Fibroblast of lung (primary cell): ENCODE data around the gene ASTN2. TPM values are rescaled to one million over a fixed set of nuclear protein-coding genes. Genes with fewer than 3 reads are reported as not detected.
A peak's percentile ranks its signal among the peaks of the same experiment; 100 is the strongest.

Experiments
- DNase-seq, 2 donors: peaks; one replicate each; pipeline versions ENCODE4 v3.0.0 to v3.0.0-alpha.2; 2010; ENCODE audit warnings: low read depth in 2 of 2
- H2AFZ ChIP-seq: 2 replicates; pipeline ENCODE4 v1.5.1; 2012; ENCODE audit warnings: low read length, control low read depth, inconsistent platforms
- H3K27ac ChIP-seq: 2 replicates; pipeline ENCODE4 v1.5.1; 2011; ENCODE audit warnings: low read length, control low read depth; ENCODE audit not compliant: insufficient read depth
- H3K27me3 ChIP-seq: 2 replicates; pipeline ENCODE4 v1.5.1; 2011; ENCODE audit warnings: mild to moderate bottlenecking, low read length; ENCODE audit not compliant: control insufficient read depth, insufficient read depth
- H3K36me3 ChIP-seq: 2 replicates; pipeline ENCODE4 v1.5.1; 2011; ENCODE audit warnings: low read length; ENCODE audit not compliant: control insufficient read depth, insufficient read depth
- H3K4me1 ChIP-seq: 2 replicates; pipeline ENCODE4 v1.5.1; 2011; ENCODE audit warnings: low read length; ENCODE audit not compliant: control insufficient read depth, insufficient read depth; ENCODE audit errors: extremely low read depth
- H3K4me2 ChIP-seq: 2 replicates; pipeline ENCODE4 v1.5.1; 2011; ENCODE audit warnings: low read length, control low read depth; ENCODE audit not compliant: insufficient read depth; ENCODE audit errors: extremely low read depth
- H3K4me3 ChIP-seq, 4 experiments: fragments of 200-600 bp in 1 of 4; sonication (generic) in 1 of 4; replicated peaks in 1 of 4; 2 replicates each; pipeline ENCODE4 v1.5.1; 2011 to 2016; ENCODE audit warnings: low read length in 4 of 4, low read depth in 3 of 4, mild to moderate bottlenecking in 3 of 4, control low read depth in 2 of 4, inconsistent platforms in 1 of 4, mixed read lengths in 1 of 4; ENCODE audit not compliant: insufficient read depth in 1 of 4; ENCODE audit errors: control extremely low read depth in 1 of 4
- H3K79me2 ChIP-seq: 2 replicates; pipeline ENCODE4 v1.5.1; 2012; ENCODE audit warnings: mild to moderate bottlenecking, low read length, inconsistent platforms; ENCODE audit not compliant: control insufficient read depth, insufficient read depth
- H3K9ac ChIP-seq: 2 replicates; pipeline ENCODE4 v1.5.1; 2011; ENCODE audit warnings: mild to moderate bottlenecking, low read length, control low read depth; ENCODE audit not compliant: insufficient read depth
- H3K9me3 ChIP-seq: 2 replicates; pipeline ENCODE4 v1.5.1; 2012; ENCODE audit warnings: low read depth, low read length; ENCODE audit not compliant: control insufficient read depth, insufficient read depth
- H4K20me1 ChIP-seq: 2 replicates; pipeline ENCODE4 v1.5.1; 2011; ENCODE audit warnings: low read length; ENCODE audit not compliant: control insufficient read depth, insufficient read depth; ENCODE audit errors: extremely low read depth
- EZH2 ChIP-seq: IDR thresholded peaks from 2 replicates; pipeline ENCODE4 v1.5.1; 2012; ENCODE audit warnings: low read length, control low read depth, mild to moderate bottlenecking; ENCODE audit errors: missing control alignments
- polyA plus RNA-seq, 2 donors: library from polyadenylated mRNA; depleted of rRNA in 1 of 2; stranded (reverse) in 1 of 2; unstranded in 1 of 2; fragments of >200 nt; gene quantifications; 2 replicates each; pipeline ENCODE4 v1.2.1, GENCODE V29; 2011 to 2012; ENCODE audit warnings: missing spikeins in 1 of 2
- total RNA-seq: library from RNA; depleted of rRNA; stranded (reverse); fragments of >200 nt; gene quantifications from 2 replicates; pipeline ENCODE4 v1.2.1, GENCODE V29; 2014
- TF ChIP-seq, protein P1 (sequence below), 2 donors: IDR thresholded peaks in 1 of 2; conservative IDR thresholded peaks in 1 of 2; 1 replicate in 1 of 2; 2 replicates in 1 of 2; pipeline ENCODE4 v1.5.1; 2011 to 2012; ENCODE audit warnings: low read length in 2 of 2, control low read depth in 1 of 2, inconsistent platforms in 1 of 2, low read depth in 1 of 2, mild to moderate bottlenecking in 1 of 2

ASTN2 gene
- total and polyA plus RNA-seq, 2 donors (not counting 1 experiment from before 2014, with no cell fraction given), result 2.2 to 19.2 TPM

DNA sequence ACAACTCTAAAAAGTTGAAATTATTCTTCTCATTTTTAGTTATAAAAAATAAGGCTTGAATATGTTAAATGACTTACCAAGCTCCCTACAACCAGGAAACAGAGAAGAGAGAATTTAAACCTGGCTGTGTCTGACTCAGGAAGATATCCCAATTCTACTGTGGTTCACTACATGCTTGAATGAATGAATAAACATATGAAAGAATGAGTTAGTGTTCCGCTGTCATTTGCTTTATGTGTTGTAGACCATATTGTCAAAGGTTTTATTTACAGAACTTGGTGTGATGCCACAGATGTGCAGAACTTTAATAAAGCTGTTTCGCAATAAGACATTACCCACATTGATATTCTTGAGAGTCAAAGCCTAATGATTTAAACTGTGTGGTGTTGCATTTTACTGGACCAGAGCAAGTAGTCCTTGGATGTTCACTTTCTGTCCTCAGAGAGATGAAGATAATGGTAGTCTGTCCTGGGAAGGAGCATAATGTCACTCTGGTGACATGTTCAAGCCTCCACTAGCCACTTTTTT, 414.6 kb downstream of the ASTN2 start:
- Histone ChIP-seq H3K4me1 (no peaks in the 10 kb centered on the region), H3K27ac (no peak overlapping the region), H4K20me1 (no peaks in the 10 kb centered on the region), H3K27me3 (no peaks in the 10 kb centered on the region), H3K9ac (no peak overlapping the region), H3K4me2 (no peak overlapping the region), H3K4me3 (no peak overlapping the region), H2AFZ (no peak overlapping the region), H3K9me3 (no peaks in the 10 kb centered on the region), H3K79me2 (no peaks in the 10 kb centered on the region), H3K36me3 (no peaks in the 10 kb centered on the region)
- TF ChIP-seq, protein P1, sequence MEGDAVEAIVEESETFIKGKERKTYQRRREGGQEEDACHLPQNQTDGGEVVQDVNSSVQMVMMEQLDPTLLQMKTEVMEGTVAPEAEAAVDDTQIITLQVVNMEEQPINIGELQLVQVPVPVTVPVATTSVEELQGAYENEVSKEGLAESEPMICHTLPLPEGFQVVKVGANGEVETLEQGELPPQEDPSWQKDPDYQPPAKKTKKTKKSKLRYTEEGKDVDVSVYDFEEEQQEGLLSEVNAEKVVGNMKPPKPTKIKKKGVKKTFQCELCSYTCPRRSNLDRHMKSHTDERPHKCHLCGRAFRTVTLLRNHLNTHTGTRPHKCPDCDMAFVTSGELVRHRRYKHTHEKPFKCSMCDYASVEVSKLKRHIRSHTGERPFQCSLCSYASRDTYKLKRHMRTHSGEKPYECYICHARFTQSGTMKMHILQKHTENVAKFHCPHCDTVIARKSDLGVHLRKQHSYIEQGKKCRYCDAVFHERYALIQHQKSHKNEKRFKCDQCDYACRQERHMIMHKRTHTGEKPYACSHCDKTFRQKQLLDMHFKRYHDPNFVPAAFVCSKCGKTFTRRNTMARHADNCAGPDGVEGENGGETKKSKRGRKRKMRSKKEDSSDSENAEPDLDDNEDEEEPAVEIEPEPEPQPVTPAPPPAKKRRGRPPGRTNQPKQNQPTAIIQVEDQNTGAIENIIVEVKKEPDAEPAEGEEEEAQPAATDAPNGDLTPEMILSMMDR (conservative IDR thresholded peaks at IDR 0.05 in 1 of 2, IDR thresholded peaks at IDR 0.05 in 1 of 2; ENCODE audit: low read depth in 1 of 2, low read length in 2 of 2), result no peak
- no peak for TF ChIP-seq EZH2
- no peak for DNase-seq

DNA sequence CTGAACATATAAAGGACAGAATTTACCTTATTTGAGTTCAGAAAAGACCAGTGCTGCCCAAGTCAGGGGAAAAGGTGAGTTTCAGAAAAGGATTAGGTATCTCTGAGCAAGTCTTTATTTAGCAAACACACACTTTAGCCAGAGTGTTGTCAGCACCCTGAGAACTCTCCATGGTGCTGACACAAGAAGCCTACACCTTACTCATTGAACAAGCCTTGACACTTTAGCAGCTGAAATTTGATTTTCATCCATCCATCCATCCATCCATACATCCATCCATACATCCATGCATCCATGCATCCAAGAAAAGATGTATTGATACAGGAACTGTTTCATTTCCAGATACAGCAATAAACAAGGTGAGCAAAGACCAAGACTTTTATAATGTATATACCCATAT, 416.6 kb downstream of the ASTN2 start:
- no peak overlapping the region for H2AFZ ChIP-seq
- no peak overlapping the region for H3K4me2 ChIP-seq
- H3K4me3 ChIP-seq, result no peak overlapping the region
- no peak overlapping the region for H3K27ac ChIP-seq
- no peaks in the 10 kb centered on the region for H3K4me1 ChIP-seq
- TF ChIP-seq, protein P1 (conservative IDR thresholded peaks at IDR 0.05 in 1 of 2, IDR thresholded peaks at IDR 0.05 in 1 of 2; ENCODE audit: low read depth in 1 of 2, low read length in 2 of 2), result no peak
- no peak for TF ChIP-seq EZH2
- no peaks in the 10 kb centered on the region for H3K36me3 ChIP-seq
- H3K27me3 ChIP-seq, result no peaks in the 10 kb centered on the region
- H3K79me2 ChIP-seq, result no peaks in the 10 kb centered on the region
- H3K9me3 ChIP-seq, result no peaks in the 10 kb centered on the region
- no peaks in the 10 kb centered on the region for H4K20me1 ChIP-seq
- DNase-seq, result peak; percentile 1 to 11
- no peak overlapping the region for H3K9ac ChIP-seq

DNA sequence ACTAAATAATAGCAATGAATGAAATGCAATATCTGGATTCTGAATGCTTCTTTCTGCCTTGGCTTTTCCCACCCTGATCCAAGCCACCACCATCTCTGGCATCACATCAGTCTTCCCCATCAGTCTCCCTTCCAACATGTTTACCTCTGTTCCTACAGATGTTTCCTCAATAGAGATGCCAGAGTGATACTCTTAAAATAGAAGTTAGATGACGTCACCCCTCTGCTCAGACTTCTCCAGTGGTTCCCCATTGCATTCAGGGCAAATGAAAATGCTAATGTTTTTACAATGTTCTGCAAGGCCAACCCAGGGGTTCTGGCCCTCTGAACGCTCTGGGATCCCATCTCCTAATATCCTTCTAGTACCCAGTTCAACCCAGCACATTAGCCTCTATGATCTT, 422.0 kb downstream of the ASTN2 start:
- TF ChIP-seq, protein P1 (conservative IDR thresholded peaks at IDR 0.05 in 1 of 2, IDR thresholded peaks at IDR 0.05 in 1 of 2; ENCODE audit: low read depth in 1 of 2, low read length in 2 of 2), result no peak
- TF ChIP-seq EZH2, result no peak
- no peaks in the 10 kb centered on the region for H4K20me1 ChIP-seq
- no peak overlapping the region for H3K9ac ChIP-seq
- H2AFZ ChIP-seq, result no peak overlapping the region
- H3K27ac ChIP-seq, result no peak overlapping the region
- no peak overlapping the region for H3K4me3 ChIP-seq
- no peak overlapping the region for H3K4me2 ChIP-seq
- H3K9me3 ChIP-seq, result no peaks in the 10 kb centered on the region
- H3K27me3 ChIP-seq, result no peaks in the 10 kb centered on the region
- DNase-seq, result no peak
- no peaks in the 10 kb centered on the region for H3K79me2 ChIP-seq
- no peaks in the 10 kb centered on the region for H3K36me3 ChIP-seq
- H3K4me1 ChIP-seq, result no peaks in the 10 kb centered on the region
